HUDEP-2 (cell line): Measurements from ENCODE around the gene USP32.

Source experiments
- DNase-seq, 76 experiments: peaks; one replicate each; lab custom pipeline; 2025; ENCODE audit not compliant: unreplicated experiment in 76 of 76; lab: John Stamatoyannopoulos, UW

USP32 gene

DNA sequence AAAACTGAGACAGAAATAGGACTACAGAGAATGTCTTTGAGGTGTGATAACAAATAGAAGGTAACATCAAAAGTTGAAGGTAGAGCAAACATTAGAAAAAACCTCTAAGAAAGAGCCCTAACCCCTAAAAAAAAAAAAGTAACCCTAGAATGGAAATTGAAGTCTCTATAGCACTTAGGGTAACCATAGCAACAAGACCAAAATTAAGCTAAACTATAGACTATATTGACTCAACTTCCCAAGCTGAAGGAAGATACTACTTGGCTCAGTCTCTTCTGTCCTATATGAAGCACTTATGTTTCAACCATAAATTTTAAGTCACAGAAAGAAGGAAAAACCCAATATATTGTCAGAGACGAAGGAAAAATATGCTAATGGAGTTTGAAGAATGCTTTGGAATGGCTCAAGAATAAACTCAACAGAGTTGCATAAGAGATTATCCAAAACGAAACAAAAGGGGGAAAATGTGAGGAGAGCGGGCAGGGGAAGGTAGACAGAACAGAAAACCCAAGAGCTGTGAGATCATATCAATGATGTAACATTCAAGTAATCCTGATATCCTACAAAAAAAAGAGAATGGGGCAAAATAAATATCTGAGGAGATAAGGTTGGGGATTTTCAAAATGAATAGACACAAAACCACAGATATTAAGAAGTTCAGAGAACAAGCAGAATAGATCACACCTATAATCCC, 88.4 kb downstream of the USP32 start:
- DNase-seq = no peak

DNA sequence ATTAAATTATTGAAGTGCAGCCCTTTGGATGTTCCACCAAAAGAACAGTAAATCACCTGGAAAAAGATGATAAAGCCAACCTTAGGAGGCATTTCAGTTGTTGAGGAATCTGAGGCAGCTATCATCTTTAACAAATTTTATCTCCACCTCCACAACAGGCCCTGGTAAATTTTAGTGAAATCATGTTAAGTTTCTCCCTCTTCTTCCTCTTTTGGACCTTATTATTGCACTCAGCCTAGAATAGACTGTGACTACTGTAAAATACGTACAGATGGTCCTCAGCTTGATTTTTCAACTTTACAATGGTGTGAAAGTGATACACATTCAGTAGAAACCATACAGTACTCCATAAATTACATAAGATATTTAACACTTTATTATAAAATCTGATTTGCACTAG, 90.3 kb downstream of the USP32 start:
- no peak for DNase-seq

- no peak for DNase-seq
Measured at GRCh38 chr17:60300949-60301348, 91.0 kb downstream of the USP32 start.

GRCh38 chr17:60300011-60300410, 91.9 kb downstream of the USP32 start:
- no peak for DNase-seq

- no peak for DNase-seq
Measured at GRCh38 chr17:60297760-60298401, 94.1 kb downstream of the USP32 start.

- peak in 1 of 76 experiments; percentile 8 for DNase-seq
Measured at GRCh38 chr17:60296177-60296576, 95.8 kb downstream of the USP32 start.

DNA sequence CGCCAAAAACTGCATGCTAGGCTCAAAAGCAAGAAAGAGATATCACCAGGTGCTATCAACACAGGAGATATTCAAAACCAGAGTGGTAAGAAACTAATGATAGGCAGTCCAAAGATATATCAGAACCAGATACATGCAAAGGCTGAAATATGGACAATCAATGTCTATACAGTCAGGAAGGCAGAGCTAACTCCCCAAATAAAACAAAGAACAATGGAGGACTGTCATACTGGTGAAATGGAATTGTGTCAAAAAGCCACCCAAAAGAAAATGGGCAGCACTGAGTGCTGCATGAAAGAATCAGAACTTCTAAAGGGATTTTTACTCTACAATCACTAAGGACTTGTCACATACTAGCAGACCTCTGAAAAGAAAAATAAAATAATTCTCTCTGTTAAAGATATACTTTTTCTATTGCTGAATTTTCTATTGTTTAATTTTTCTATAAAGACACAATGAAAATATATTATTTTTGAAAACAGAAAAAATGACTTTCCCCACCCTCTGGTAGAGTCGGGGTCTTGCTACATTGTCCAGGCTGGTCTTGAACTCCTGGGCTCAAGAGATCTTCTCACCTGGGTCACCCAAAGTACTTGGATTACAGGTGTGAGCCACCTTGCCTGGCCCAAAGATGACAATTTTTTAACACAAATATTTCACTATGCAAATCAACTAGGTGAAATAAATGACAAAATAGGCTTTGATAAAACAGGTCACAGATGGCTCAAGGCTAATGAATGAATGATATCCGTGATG, 98.2 kb downstream of the USP32 start:
- DNase-seq = no peak

DNA sequence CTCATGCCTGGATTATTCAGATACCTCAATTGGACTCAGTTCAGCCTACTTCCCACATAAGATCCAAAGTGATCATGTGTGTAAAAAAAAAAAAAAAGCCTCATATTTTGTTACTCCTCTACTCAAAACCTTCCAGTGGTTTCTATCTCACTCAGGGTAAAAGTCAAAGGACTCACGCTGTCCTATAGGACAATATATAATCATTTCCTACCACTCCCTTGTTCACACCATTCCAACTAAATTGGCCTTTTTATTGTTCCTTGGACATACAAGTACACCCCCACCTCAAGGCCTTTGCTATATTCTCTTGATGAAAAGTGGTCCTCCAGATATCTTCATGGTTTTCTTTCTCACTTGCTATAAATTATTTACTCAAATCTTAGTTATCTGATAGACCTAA, 99.2 kb downstream of the USP32 start:
- no peak for DNase-seq

- DNase-seq = no peak
Measured at GRCh38 chr17:60284709-60285108, 107.2 kb downstream of the USP32 start.

GRCh38 chr17:60283816-60284215, 108.1 kb downstream of the USP32 start:
- no peak for DNase-seq

DNA sequence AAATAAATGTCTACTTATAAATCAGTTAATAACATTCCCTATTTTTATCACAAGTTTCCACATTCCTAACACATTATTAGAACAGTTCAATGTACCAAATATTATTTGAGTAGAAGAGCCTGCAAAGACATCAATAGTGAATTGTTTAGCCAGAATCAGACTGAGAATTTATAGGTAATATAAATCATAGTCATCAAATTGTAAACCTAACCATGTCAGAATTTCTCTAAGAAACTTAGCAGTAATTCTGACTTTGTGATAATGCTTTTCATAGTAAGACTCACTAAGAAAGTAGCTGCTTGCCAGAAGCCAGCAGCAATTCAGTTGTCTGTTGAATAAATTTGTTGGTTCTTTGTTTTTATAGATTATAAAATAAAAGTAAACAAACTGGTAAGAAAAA, 111.3 kb downstream of the USP32 start:
- no peak for DNase-seq

GRCh38 chr17:60278237-60278636, 113.7 kb downstream of the USP32 start:
- no peak for DNase-seq

DNA sequence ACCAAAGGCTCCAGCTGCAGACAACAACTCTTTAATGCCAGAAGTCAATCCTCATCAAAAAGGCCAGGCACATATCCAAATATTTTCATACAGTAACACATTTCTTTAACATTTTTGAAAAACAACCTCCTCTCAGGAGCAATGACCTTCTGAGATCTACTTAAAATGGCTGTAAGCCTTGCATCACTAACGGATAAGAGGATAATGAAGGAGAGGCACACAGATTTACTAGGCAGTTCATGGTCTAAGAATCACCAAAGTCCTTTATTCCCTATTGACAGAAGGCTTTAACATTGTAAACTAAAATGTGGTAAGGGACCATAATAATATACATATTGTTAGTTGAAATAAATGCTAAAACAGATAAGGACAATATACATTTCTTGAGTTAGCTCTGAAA, 114.7 kb downstream of the USP32 start:
- DNase-seq = no peak

GRCh38 chr17:60269417-60269816, 122.5 kb downstream of the USP32 start:
- no peak for DNase-seq

DNA sequence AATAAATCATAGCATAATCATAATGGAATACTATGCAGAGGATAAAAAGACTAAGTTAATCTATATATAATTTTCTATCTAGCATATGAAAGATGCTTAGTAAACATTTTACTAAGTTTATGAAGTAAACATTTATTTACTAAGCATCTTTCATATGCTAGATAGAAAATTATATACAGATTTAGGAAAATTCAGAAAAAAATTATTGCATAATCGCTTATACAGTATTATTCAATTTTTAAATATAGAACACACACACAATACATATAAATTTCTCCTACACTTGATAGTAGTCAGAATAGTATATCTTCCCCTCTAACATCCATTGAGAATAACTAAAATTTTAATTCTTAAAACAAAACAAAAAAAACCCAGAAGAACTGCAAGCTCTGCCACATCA, 131.4 kb downstream of the USP32 start:
- no peak for DNase-seq

DNA sequence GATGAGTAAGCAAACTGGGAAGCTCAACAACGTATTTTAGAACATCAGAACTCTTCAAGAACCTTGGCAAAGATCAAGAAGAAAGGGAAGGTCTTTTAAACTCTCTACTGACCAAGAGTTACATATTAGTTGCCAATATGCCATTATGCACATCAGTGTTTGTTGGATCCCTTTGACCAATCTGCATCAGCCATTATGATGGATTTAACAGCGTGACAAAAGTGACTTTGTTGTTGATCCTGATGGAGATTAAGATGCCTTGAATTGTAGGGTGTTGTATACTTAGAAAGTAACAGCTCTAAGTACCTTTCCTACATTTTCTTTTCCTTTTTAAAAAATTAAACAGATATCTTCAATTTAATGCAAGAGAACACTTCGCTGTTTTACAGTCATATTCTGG, 133.6 kb downstream of the USP32 start:
- no peak for DNase-seq

DNA sequence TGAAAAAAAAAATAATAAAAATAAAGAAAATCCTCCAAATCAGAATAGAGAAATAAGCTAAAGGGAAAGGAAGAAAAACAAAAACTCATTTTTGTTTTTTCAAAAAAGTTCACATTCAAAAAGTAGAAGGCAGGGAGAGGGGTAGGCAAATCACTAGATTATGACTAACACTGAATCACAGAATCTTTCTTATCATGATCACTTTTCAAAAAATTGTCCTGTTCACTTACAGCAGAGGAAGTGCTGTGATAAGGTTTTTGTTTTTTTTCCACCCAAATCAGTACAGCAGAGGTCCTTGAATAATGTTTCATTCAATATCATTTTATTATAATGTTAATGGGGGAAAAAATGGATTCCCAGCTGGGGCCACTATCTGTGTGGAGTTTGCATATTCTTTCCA, 135.8 kb downstream of the USP32 start:
- no peak for DNase-seq

DNA sequence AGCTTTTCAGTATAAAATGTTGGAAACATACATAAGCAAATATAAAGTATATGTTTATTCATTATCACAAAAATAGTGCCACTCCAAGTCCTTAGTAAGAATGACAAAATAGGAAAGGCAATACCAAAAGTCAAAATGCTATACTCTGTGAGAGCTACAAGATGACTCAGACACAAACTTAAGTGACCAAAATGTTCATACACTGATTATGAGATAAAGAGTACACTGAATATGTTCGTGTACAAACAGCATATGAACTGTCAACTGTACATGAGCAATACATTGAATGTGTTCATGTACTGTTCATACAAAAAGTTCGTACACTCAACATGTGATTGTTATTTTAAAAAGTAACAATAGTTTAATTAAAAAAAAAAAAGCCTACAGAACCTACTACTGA, 138.9 kb downstream of the USP32 start:
- peak in 7 of 76 experiments; percentile 0 to 33 (median 13) for DNase-seq

GRCh38 chr17:60252459-60252858, 139.5 kb downstream of the USP32 start:
- DNase-seq = no peak

- DNase-seq = no peak
Measured at GRCh38 chr17:60249290-60249826, 142.6 kb downstream of the USP32 start.

GRCh38 chr17:60248618-60249289, 143.2 kb downstream of the USP32 start:
- DNase-seq = no peak
